Measurements from ENCODE around the gene ARHGEF38.
A peak's percentile ranks its signal among the peaks of the same experiment; 100 is the strongest.
"Not testable (repeated sequence)": the region's sequence is repeated elsewhere in the genome, so short reads cannot be mapped to it uniquely, and the experiment has no call there.

The ARHGEF38 gene

GRCh38 chr4:105609819-105610218 is 57.4 kb downstream of the ARHGEF38 start:
- not testable (repeated sequence) for DNase-seq

GRCh38 chr4:105613306-105613705 is 60.9 kb downstream of the ARHGEF38 start:
- no peak for DNase-seq

GRCh38 chr4:105619188-105619931 is 66.9 kb downstream of the ARHGEF38 start:
- peak in 45 of 58 donors; percentile 1 to 84 (median 18) for DNase-seq

- no peak for DNase-seq
Observed at GRCh38 chr4:105620640-105621323, 68.4 kb downstream of the ARHGEF38 start.

- DNase-seq, result no peak
Observed at GRCh38 chr4:105622269-105622668, 69.8 kb downstream of the ARHGEF38 start.

- DNase-seq, result no peak
Observed at GRCh38 chr4:105623099-105623498, 70.7 kb downstream of the ARHGEF38 start.

GRCh38 chr4:105624530-105624929 is 72.1 kb downstream of the ARHGEF38 start:
- peak in 9 of 58 donors; percentile 1 to 62 (median 25) for DNase-seq

- DNase-seq, result no peak
Observed at GRCh38 chr4:105625214-105625613, 72.8 kb downstream of the ARHGEF38 start.

GRCh38 chr4:105626846-105627245 is 74.4 kb downstream of the ARHGEF38 start:
- DNase-seq, result no peak

- DNase-seq, result no peak
Observed at GRCh38 chr4:105627620-105628019, 75.2 kb downstream of the ARHGEF38 start.

- no peak for DNase-seq
Observed at GRCh38 chr4:105630670-105631655, 78.5 kb downstream of the ARHGEF38 start.

- no peak for DNase-seq
Observed at GRCh38 chr4:105631818-105632400, 79.5 kb downstream of the ARHGEF38 start.

- no peak for DNase-seq
Observed at GRCh38 chr4:105632599-105632998, 80.2 kb downstream of the ARHGEF38 start.

- DNase-seq, result no peak
Observed at GRCh38 chr4:105633241-105633640, 80.8 kb downstream of the ARHGEF38 start.

GRCh38 chr4:105634402-105635080 is 82.1 kb downstream of the ARHGEF38 start:
- no peak for DNase-seq

GRCh38 chr4:105637408-105638176 is 85.2 kb downstream of the ARHGEF38 start:
- peak in 55 of 58 donors; percentile 2 to 92 (median 63) for DNase-seq

GRCh38 chr4:105641845-105642244 is 89.4 kb downstream of the ARHGEF38 start:
- no peak for DNase-seq

- DNase-seq, result no peak
Observed at GRCh38 chr4:105644257-105644656, 91.8 kb downstream of the ARHGEF38 start.

GRCh38 chr4:105645440-105645839 is 93.0 kb downstream of the ARHGEF38 start:
- no peak for DNase-seq

GRCh38 chr4:105650190-105650589 is 97.8 kb downstream of the ARHGEF38 start:
- no peak for DNase-seq
